Mucosa of rectum (tissue), 2 donors: ENCODE results near the gene COX4I1.

Experiments
- H3K27ac ChIP-seq, 2 donors: one replicate each; pipeline ENCODE4 v1.7.0; 2013; ENCODE audit warnings: inconsistent platforms in 2 of 2, low read depth in 2 of 2, low read length in 2 of 2
- H3K27me3 ChIP-seq, 2 donors: one replicate each; pipeline ENCODE4 v1.7.0; 2013; ENCODE audit warnings: low read length in 2 of 2; ENCODE audit not compliant: control insufficient read depth in 2 of 2, insufficient read depth in 2 of 2
- H3K36me3 ChIP-seq, 2 donors: one replicate each; pipeline ENCODE4 v1.7.0; 2013; ENCODE audit warnings: low read length in 2 of 2; ENCODE audit not compliant: control insufficient read depth in 2 of 2, insufficient read depth in 2 of 2
- H3K4me1 ChIP-seq, 2 donors: one replicate each; pipeline ENCODE4 v1.7.0; 2013; ENCODE audit warnings: low read length in 2 of 2, mild to moderate bottlenecking in 1 of 2; ENCODE audit not compliant: control insufficient read depth in 2 of 2, insufficient read depth in 2 of 2
- H3K4me3 ChIP-seq, 2 donors: one replicate each; pipeline ENCODE4 v1.7.0; 2013; ENCODE audit warnings: low read length in 2 of 2
- H3K9ac ChIP-seq, 2 donors: one replicate each; pipeline ENCODE4 v1.7.0; 2013; ENCODE audit warnings: low read length in 2 of 2, low read depth in 1 of 2, mild to moderate bottlenecking in 1 of 2
- H3K9me3 ChIP-seq, 2 donors: one replicate each; pipeline ENCODE4 v1.7.0; 2013; ENCODE audit warnings: low read length in 2 of 2; ENCODE audit not compliant: control insufficient read depth in 2 of 2
- donor health status: healthy.
- donor health status: Normal muscosa, but diverticular disease.

COX4I1 gene

DNA sequence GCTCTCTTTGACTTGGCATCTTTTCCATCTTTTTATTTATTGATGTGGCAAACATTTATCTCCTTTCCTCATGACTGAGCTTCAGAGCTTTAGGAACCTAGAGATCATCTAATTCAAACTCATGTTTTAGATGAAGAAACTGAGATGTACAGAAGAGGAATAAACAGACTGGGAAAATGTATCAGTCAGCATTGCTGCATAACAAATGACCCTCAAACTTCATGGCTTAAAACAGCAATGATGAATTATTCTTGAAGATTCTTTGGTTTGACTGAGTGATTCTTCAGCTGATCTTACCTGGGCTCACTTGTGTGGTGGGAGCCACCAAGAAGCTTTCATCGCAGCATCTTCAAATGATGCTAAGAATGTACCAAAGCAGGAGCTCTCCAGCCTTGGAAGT, 55.4 kb downstream of the COX4I1 start:
- no peaks in the 10 kb centered on the region for H3K9me3 ChIP-seq

DNA sequence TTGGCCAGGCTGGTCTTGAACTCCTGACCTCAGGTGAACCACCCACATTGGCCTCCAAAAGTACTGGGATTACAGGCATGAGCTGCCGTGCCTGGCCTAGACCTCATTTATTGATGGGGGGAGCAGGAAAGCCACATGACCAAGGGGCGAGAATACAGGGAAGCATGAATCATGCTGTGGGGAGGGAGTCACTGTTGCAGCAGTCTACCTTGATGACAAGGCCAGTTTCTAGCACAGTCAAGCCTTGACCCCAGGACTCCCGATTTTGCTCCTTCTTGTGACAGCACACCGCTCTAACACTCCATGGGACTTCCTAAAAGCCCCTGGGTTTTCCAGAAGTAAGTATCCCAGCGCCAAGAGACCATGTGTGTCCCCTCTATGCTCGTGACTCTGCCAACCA, 56.6 kb downstream of the COX4I1 start:
- Histone ChIP-seq H3K36me3 (no peaks in the 10 kb centered on the region), H3K27ac (no peak overlapping the region), H3K9ac (no peak overlapping the region), H3K27me3 (no peaks in the 10 kb centered on the region), H3K4me1 (no peaks in the 10 kb centered on the region), H3K9me3 (no peaks in the 10 kb centered on the region), H3K4me3 (no peak overlapping the region)

More for the DNA sequence above, 55.4 kb downstream of the COX4I1 start:
- Histone ChIP-seq H3K4me3 (no peak overlapping the region), H3K9ac (no peak overlapping the region), H3K27ac (no peak overlapping the region), H3K4me1 (no peaks in the 10 kb centered on the region), H3K27me3 (no peaks in the 10 kb centered on the region), H3K36me3 (no peaks in the 10 kb centered on the region)

- Histone ChIP-seq H3K4me1 (no peaks in the 10 kb centered on the region), H3K27ac (no peak overlapping the region), H3K27me3 (no peaks in the 10 kb centered on the region), H3K36me3 (no peaks in the 10 kb centered on the region), H3K9ac (no peak overlapping the region), H3K9me3 (no peaks in the 10 kb centered on the region), H3K4me3 (no peak overlapping the region)
Observed at GRCh38 chr16:85856585-85856984, 57.1 kb downstream of the COX4I1 start.
